DOHH2 (cell line): Measurements from ENCODE around the gene BDH1.

Experiments used
- H3F3A ChIP-seq: fragments of 200-600 bp; sonication (generic), shearing (Covaris generic); 2 replicates; pipeline ENCODE4 v1.6.0; 2016; ENCODE audit warnings: antibody characterized with exemption, mild to moderate bottlenecking; ENCODE audit not compliant: control insufficient read depth, insufficient read depth
- H3K27ac ChIP-seq: fragments of 200-600 bp; sonication (generic); 2 replicates; pipeline ENCODE4 v1.5.1; 2014; ENCODE audit warnings: low read depth, mild to moderate bottlenecking, low read length, moderate library complexity
- H3K27me3 ChIP-seq: fragments of 200-600 bp; sonication (generic); 2 replicates; pipeline ENCODE4 v1.6.1; 2014; ENCODE audit warnings: mild to moderate bottlenecking, low read length, mixed read lengths; ENCODE audit not compliant: control insufficient read depth
- H3K36me3 ChIP-seq: fragments of 200-600 bp; sonication (generic); 2 replicates; pipeline ENCODE4 v1.6.1; 2014; ENCODE audit warnings: mild to moderate bottlenecking, low read length, moderate library complexity, mixed read lengths; ENCODE audit not compliant: control insufficient read depth
- H3K4me1 ChIP-seq: fragments of 200-600 bp; sonication (generic); 2 replicates; pipeline ENCODE4 v1.6.1; 2014; ENCODE audit warnings: mild to moderate bottlenecking, low read length, mixed read lengths; ENCODE audit not compliant: control insufficient read depth
- H3K4me2 ChIP-seq: fragments of 200-600 bp; sonication (generic); 2 replicates; pipeline ENCODE4 v1.6.0; 2014; ENCODE audit warnings: mild to moderate bottlenecking, low read length, moderate library complexity
- H3K4me3 ChIP-seq: fragments of 200-600 bp; sonication (generic); 2 replicates; pipeline ENCODE4 v1.5.1; 2014; ENCODE audit warnings: mild to moderate bottlenecking, low read length, mixed read lengths
- H3K79me2 ChIP-seq: fragments of 200-600 bp; sonication (generic); 2 replicates; pipeline ENCODE4 v1.6.1; 2014; ENCODE audit warnings: mild to moderate bottlenecking, low read length, mixed read lengths; ENCODE audit not compliant: control insufficient read depth
- H3K9me2 ChIP-seq: fragments of 200-600 bp; sonication (generic); replicated peaks from 2 replicates; pipeline ENCODE4 v1.6.1; 2014; ENCODE audit warnings: mild to moderate bottlenecking, low read length, mixed read lengths; ENCODE audit not compliant: control insufficient read depth
- H3K9me3 ChIP-seq: fragments of 200-600 bp; sonication (generic); 2 replicates; pipeline ENCODE4 v1.6.1; 2014; ENCODE audit warnings: antibody characterized with exemption, low read length, mixed read lengths; ENCODE audit not compliant: control insufficient read depth, insufficient read depth
- H4K20me1 ChIP-seq: fragments of 200-600 bp; sonication (generic); 2 replicates; pipeline ENCODE4 v1.6.0; 2014; ENCODE audit warnings: low read depth, mild to moderate bottlenecking, antibody characterized with exemption, low read length, moderate library complexity; ENCODE audit not compliant: control insufficient read depth, insufficient read depth
- CTCF ChIP-seq: fragments of 200-600 bp; sonication (generic); IDR thresholded peaks from one replicate; pipeline ENCODE4 v1.5.1; 2014; ENCODE audit warnings: antibody characterized with exemption, mild to moderate bottlenecking, low read depth, low read length; ENCODE audit not compliant: poor library complexity, severe bottlenecking
- EZH2phosphoT487 ChIP-seq: fragments of 200-600 bp; sonication (generic); IDR thresholded peaks from 2 replicates; pipeline ENCODE4 v1.6.1; 2017; ENCODE audit warnings: borderline replicate concordance, mild to moderate bottlenecking, antibody characterized with exemption, low read length, moderate library complexity, mixed read lengths

BDH1 gene

GRCh38 chr3:197592361-197593045, 36.7 kb upstream of the BDH1 start:
- no peak overlapping the region for H3K27ac ChIP-seq
- no peaks in the 10 kb centered on the region for H3K36me3 ChIP-seq
- no peaks in the 10 kb centered on the region for H3F3A ChIP-seq
- 0 out of 2 replicates have a peak, but pooled peaks cover under 1% of the 10 kb centered on the region for H3K27me3 ChIP-seq
- H3K4me1 ChIP-seq: no peaks in the 10 kb centered on the region; the same call in 1 of the 2 replicates
- no peaks in the 10 kb centered on the region for H3K9me2 ChIP-seq
- TF ChIP-seq EZH2phosphoT487: no peak
- TF ChIP-seq CTCF: no peak
- H3K4me3 ChIP-seq: no peak overlapping the region
- no peaks in the 10 kb centered on the region for H3K9me3 ChIP-seq
- H3K4me2 ChIP-seq: no peak overlapping the region
- H4K20me1 ChIP-seq: no peaks in the 10 kb centered on the region
- H3K79me2 ChIP-seq: no peaks in the 10 kb centered on the region

GRCh38 chr3:197591816-197592215, 36.0 kb upstream of the BDH1 start:
- H3K9me3 ChIP-seq: no peaks in the 10 kb centered on the region
- H4K20me1 ChIP-seq: no peaks in the 10 kb centered on the region
- 0 out of 2 replicates have a peak, but pooled peaks cover 3% of the 10 kb centered on the region for H3K27me3 ChIP-seq
- H3K79me2 ChIP-seq: no peaks in the 10 kb centered on the region
- TF ChIP-seq CTCF: no peak
- no peak for TF ChIP-seq EZH2phosphoT487
- no peaks in the 10 kb centered on the region; the same call in 1 of the 2 replicates for H3K4me1 ChIP-seq
- no peaks in the 10 kb centered on the region for H3K36me3 ChIP-seq
- no peak overlapping the region for H3K27ac ChIP-seq
- H3F3A ChIP-seq: no peaks in the 10 kb centered on the region
- no peak overlapping the region for H3K4me3 ChIP-seq
- H3K4me2 ChIP-seq: no peak overlapping the region
- H3K9me2 ChIP-seq: no peaks in the 10 kb centered on the region

GRCh38 chr3:197590313-197590962, 34.7 kb upstream of the BDH1 start:
- no peak for TF ChIP-seq EZH2phosphoT487
- no peak for TF ChIP-seq CTCF
- no peaks in the 10 kb centered on the region for H3K9me2 ChIP-seq
- H3K27me3 ChIP-seq: peaks cover 3% of the 10 kb centered on the region; the same call in 1 of the 2 replicates
- H3K79me2 ChIP-seq: no peaks in the 10 kb centered on the region
- H3F3A ChIP-seq: no peaks in the 10 kb centered on the region
- H3K4me3 ChIP-seq: no peak overlapping the region
- H3K4me2 ChIP-seq: no peak overlapping the region
- no peak overlapping the region for H3K27ac ChIP-seq
- no peaks in the 10 kb centered on the region for H3K36me3 ChIP-seq
- no peaks in the 10 kb centered on the region for H4K20me1 ChIP-seq
- no peaks in the 10 kb centered on the region; the same call in 1 of the 2 replicates for H3K4me1 ChIP-seq
- no peaks in the 10 kb centered on the region for H3K9me3 ChIP-seq
